Ovary (tissue), 3 donors: ENCODE data around the gene TACR2.

Experiments
- CTCF ChIP-seq, 3 donors: fragments of 450-650 bp in 2 of 3; fragments of 200-600 bp in 1 of 3; IDR thresholded peaks; one replicate each; pipeline versions ENCODE4 v1.5.1 to v1.8.0; 2016 to 2022; ENCODE audit warnings: antibody characterized with exemption in 3 of 3, mild to moderate bottlenecking in 1 of 3
- EP300 ChIP-seq: sonication (generic); formaldehyde crosslinking; IDR thresholded peaks from one replicate; pipeline ENCODE4 v1.6.1; 2017; ENCODE audit warnings: antibody characterized with exemption
- POLR2A ChIP-seq: fragments of 450-650 bp; IDR thresholded peaks from one replicate; pipeline ENCODE4 v1.6.1; 2017; ENCODE audit warnings: antibody characterized with exemption, mild to moderate bottlenecking, moderate library complexity
- donor health status: DM: no; HTN: no; CAD: no.

- TF ChIP-seq CTCF (IDR thresholded peaks at IDR 0.05) (no peak), POLR2A (no peak), EP300 (no peak)
Observed at GRCh38 chr10:69361303-69361614, 55.5 kb downstream of the TACR2 start.
